Urinary bladder (tissue), 4 donors: Measurements from ENCODE around the gene SERGEF. TPM values are rescaled to one million over a fixed set of nuclear protein-coding genes. Genes with fewer than 3 reads are reported as not detected.

ENCODE experiments used
- DNase-seq: peaks from one replicate; pipeline ENCODE4 v3.0.0-alpha.2; 2015; ENCODE audit errors: extremely low spot score
- H3K27ac ChIP-seq: one replicate; pipeline ENCODE4 v1.5.1; 2013; ENCODE audit warnings: low read depth, mild to moderate bottlenecking, moderate library complexity
- H3K36me3 ChIP-seq: one replicate; pipeline ENCODE4 v1.6.1; 2013; ENCODE audit warnings: mild to moderate bottlenecking, moderate library complexity; ENCODE audit not compliant: insufficient read depth
- H3K4me1 ChIP-seq: one replicate; pipeline ENCODE4 v1.6.1; 2013; ENCODE audit warnings: mild to moderate bottlenecking, moderate library complexity; ENCODE audit not compliant: insufficient read depth
- H3K4me3 ChIP-seq: one replicate; pipeline ENCODE4 v1.5.1; 2013; ENCODE audit warnings: low read depth, low read length
- WGBS: extraction: QIAGEN DNeasy Blood & Tissue Kit; methylation state at CpG from one replicate; pipeline ENCODE4 v1.1.7; 2013; 5-methylcytosine and 5-hydroxymethylcytosine counted together
- polyA plus RNA-seq: library from polyadenylated mRNA; stranded (reverse); fragments of 200-250 nt; gene quantifications from one replicate; pipeline ENCODE4 v1.2.3, GENCODE V29; 2013
- total RNA-seq: library from RNA; depleted of rRNA; stranded (reverse); fragments of >200 nt; gene quantifications from one replicate; pipeline ENCODE4 v1.2.3, GENCODE V29; 2014
- donor health status: healthy with polysubstance abuse.
- donor health status: healthy.

Gene SERGEF
- total and polyA plus RNA-seq, 2 donors: 14.1 to 45.3 TPM

DNA sequence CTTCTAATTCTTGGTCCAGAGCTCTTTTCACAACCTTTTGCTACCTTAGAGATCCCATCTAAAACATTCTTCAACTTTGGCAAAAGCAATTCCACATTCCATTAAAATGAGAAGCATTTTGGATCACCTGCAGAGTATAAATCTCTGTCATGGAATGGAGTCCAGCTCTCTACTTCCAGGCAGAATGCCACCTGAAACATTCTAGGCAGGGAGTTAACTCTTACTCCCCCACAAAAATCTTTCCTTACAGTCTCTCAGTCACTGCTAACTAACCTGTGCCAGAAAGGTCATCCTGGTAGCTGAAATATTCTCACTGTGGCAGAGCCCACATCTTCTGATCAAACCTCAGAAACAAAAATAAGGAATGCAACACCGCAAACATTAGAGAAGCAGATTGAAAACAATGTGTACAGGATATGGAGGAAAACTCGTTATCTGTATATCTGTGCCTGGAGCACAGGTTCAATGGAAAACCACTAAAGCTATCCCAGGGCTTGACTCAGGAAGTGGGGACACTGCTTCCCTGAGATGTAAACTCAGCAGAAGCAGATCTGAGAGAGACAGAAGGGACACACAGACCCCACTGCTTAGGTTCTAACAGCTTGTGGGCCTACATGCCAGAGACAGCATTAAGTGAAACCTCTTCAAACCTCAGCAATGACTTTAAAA, 199.3 kb downstream of the SERGEF start:
- Histone ChIP-seq H3K36me3 (no peaks in the 10 kb centered on the region), H3K4me3 (no peak overlapping the region), H3K4me1 (no peaks in the 10 kb centered on the region), H3K27ac (no peak overlapping the region)
- WGBS: 82% methylated on average over 2 of the region's 2 CpGs
- DNase-seq: no peak

DNA sequence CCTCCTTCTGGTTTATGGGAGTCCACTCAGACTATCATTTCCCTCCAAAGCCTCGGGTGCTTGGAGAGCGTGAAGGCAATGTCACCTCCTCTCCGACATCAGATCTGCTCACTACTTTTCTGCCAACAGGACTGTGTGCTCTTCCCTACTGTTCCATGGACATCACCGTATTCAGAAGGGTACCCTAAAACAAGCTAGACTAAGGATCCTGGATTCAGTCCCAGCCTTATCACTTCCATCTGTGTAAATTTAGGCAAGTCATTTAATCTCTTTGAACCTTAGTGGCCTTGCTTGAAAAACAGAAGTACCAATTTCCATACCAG, 200.0 kb downstream of the SERGEF start:
- DNase-seq: no peak
- Histone ChIP-seq H3K4me3 (no peak overlapping the region), H3K4me1 (no peaks in the 10 kb centered on the region), H3K27ac (no peak overlapping the region), H3K36me3 (no peaks in the 10 kb centered on the region)
- WGBS: 58% methylated on average over 4 of the region's 4 CpGs

DNA sequence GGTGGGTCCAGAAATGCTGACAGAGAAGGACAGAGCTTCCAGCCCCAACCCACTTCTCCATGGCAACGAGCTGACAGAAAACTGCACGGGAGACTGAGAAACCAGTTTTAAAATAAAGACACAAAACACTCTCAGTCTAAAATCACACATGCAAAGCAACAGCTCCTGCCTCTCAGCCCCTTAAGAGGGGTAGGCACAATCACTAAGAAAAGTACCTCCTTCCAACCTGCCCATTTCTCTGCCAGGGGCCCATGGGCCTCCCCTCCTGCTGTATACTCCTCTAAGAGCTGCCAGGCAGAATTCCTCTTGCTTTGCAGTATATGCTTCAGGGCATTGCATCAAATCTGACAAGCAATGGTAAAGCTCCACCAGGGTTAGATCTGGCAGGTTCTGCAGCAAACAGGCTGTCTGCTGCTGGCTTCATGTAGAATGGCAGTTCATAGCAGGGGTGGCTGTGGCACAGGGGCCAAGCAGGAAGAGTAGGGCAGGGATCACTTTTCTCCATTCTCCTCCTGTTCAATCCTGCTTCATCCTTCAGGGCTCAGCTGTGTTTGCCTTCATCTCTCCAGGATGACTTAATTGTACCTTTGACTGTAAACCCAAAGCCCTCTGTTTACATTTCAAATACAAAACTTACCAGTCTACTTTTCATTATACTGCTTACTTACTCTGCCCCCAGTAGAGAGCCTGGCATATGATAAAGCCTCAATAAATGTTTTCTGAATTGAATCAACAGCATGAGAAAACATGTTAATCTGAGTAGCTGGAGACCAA, 200.6 kb downstream of the SERGEF start:
- WGBS: 46% methylated on average over 2 of the region's 2 CpGs
- no peak overlapping the region for H3K27ac ChIP-seq
- no peak overlapping the region for H3K4me3 ChIP-seq
- no peak for DNase-seq
- H3K4me1 ChIP-seq: no peaks in the 10 kb centered on the region
- H3K36me3 ChIP-seq: no peaks in the 10 kb centered on the region

DNA sequence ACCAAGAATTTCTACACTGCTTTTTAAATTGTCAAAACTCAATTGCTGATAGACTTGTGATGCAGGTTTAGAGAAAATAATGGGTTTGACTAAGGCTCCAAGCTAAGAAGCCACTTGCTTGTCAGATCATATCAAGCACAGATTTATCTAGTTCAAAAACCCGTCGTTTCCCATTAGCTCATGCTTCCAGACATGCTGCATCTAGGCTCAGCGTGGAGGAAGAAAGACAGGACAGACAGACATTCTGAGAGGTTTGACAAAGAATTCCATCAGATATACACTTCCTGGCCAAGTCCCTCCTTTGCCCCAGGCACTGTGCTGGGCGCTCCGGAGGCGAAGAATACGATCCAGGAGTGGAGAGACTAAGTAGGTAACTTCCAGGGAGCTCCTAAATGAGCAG, 201.5 kb downstream of the SERGEF start:
- Histone ChIP-seq H3K4me3 (no peak overlapping the region), H3K4me1 (no peaks in the 10 kb centered on the region), H3K27ac (no peak overlapping the region), H3K36me3 (no peaks in the 10 kb centered on the region)
- DNase-seq: no peak
- WGBS: 90% methylated on average over 7 of the region's 7 CpGs

DNA sequence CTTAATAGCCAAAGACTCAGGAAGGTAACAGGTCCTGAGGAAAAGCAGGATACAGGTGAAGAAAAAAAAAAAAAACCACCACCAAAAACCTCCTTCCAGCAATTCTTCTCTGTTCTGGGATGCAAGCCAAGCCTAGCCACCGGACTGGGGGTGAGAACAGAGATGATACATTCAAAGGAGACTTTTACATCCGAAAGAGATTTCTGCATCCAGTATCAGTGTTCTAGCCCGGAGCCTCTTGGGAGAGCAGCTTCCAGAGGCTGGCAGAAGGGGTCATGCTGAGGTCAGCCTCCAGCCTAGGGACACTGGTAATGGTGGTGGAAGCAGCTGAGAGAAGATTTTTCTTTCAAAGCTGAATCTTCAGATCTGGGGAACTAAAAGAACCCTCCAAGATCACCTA, 202.1 kb downstream of the SERGEF start:
- H3K4me1 ChIP-seq: no peaks in the 10 kb centered on the region
- H3K36me3 ChIP-seq: no peaks in the 10 kb centered on the region
- 43% methylated on average over 3 of the region's 3 CpGs for WGBS
- H3K4me3 ChIP-seq: no peak overlapping the region
- no peak overlapping the region for H3K27ac ChIP-seq
- DNase-seq: no peak

DNA sequence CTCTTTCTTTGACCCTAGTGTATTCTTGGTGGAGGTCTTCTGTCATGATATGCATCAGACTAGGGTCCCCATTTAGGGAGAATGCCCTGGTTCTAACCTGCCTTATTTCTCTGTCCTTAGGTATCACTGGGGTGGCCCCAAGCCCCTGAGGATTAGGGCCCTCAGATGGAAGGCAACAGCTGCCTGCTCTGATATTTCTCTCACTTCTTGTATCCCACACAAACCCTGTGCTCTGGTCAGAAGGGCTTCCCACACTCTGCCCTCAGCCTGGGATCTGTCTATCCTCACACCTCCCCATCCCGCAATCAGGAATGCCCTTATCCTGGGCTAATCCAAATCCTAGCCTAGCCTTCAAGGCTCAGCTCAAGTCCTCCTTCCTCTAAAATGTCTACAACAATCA, 202.8 kb downstream of the SERGEF start:
- 100% methylated on average over 1 of the region's 1 CpG for WGBS
- DNase-seq: no peak
- H3K4me3 ChIP-seq: no peak overlapping the region
- no peak overlapping the region for H3K27ac ChIP-seq
- no peaks in the 10 kb centered on the region for H3K36me3 ChIP-seq
- no peaks in the 10 kb centered on the region for H3K4me1 ChIP-seq

DNA sequence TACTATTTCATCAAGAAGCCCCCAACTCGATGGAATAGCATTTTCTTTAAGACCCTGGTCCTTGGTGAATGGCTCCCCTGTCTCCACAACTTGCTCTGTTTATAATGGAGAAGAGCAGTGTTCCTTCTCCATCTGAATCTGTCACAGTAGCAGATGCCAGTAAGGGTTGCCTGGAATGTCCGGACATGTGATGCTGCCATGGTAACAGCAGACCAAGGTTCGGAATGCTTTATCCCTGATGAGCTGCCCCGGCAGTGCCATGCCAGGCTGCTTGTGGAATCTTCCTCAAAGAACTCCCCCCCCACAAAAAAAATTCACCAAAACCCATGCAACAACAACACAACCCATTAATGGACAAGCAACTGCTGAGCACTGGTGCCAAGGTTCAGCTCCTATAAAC, 205.8 kb downstream of the SERGEF start:
- no peak for DNase-seq
- WGBS: 83% methylated on average over 4 of the region's 4 CpGs
- H3K4me1 ChIP-seq: no peaks in the 10 kb centered on the region
- no peak overlapping the region for H3K27ac ChIP-seq
- no peaks in the 10 kb centered on the region for H3K36me3 ChIP-seq
- H3K4me3 ChIP-seq: no peak overlapping the region

DNA sequence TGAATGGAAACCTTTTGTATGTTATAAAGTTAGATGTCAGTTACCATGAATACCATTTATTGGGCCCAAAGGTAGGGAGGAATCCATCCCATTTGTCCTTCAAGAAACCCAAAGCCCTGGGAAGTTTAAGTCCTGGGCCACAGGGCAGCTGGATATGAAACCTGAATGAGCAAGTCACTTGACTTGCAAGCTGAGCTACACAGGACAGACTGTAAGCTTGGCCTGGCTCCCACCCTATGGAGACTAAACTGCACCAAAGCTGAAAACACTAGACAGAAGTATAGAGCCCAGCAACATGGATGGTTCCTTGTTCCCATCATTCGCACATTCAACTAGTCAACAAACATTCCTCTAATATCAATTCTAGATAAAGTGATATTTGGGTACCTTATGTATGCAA, 207.0 kb downstream of the SERGEF start:
- H3K36me3 ChIP-seq: no peaks in the 10 kb centered on the region
- no peaks in the 10 kb centered on the region for H3K4me1 ChIP-seq
- no peak overlapping the region for H3K27ac ChIP-seq
- no peak overlapping the region for H3K4me3 ChIP-seq
- whole genome bisulfite sequencing: 98% methylated on average over 1 of the region's 1 CpG
- DNase-seq: no peak

DNA sequence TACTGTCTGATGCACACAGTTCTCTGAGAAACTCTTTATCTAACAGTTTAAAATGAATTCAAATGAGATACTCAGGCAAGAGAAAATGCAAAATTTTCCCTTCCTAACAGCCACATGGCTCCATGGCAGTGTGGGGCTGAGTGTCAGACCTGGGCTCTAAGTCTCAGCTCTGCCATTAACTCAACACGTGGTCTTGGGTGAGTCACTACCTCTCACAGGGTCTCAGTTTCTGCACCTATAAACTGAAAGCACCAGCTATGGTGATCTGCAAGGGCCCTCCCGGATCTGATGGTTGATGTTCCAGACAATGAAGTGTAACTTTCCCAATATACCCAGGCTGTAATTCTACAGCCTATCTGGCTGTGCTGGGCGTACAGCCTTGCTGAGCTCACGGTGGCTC, 207.8 kb downstream of the SERGEF start:
- DNase-seq: no peak
- Histone ChIP-seq H3K4me3 (no peak overlapping the region), H3K27ac (no peak overlapping the region), H3K4me1 (no peaks in the 10 kb centered on the region), H3K36me3 (no peaks in the 10 kb centered on the region)
- 95% methylated on average over 4 of the region's 4 CpGs for WGBS

DNA sequence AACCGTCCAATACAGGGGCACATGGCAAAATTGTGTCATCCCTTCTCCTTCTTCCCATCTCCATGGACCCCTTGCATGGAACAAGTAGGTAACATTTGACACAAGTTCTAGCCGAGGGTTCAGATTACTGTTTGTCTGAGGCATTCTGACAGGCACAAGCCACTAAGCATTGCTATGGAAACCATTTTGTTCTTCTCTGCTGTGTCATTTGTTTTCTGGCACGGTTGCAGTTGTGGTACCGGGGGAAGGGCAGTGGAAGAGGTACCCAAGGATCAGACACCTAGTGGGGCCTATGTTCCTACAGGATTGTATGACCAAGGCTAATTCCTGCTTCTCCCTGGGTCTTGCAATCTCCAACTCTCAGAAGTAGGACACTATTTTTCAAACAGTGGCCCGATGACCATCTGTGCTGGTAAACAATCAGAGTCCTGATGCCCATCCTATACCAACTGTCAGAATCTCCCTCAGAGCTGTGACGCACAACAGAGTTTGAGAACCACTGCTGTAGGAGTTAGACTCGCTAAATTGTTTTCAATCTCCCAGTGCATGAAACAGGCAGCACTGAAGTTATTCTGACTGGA, 209.0 kb downstream of the SERGEF start:
- Histone ChIP-seq H3K4me1 (no peaks in the 10 kb centered on the region), H3K36me3 (no peaks in the 10 kb centered on the region), H3K4me3 (no peak overlapping the region), H3K27ac (no peak overlapping the region)
- 88% methylated on average over 7 of the region's 7 CpGs for WGBS
- DNase-seq: no peak

DNA sequence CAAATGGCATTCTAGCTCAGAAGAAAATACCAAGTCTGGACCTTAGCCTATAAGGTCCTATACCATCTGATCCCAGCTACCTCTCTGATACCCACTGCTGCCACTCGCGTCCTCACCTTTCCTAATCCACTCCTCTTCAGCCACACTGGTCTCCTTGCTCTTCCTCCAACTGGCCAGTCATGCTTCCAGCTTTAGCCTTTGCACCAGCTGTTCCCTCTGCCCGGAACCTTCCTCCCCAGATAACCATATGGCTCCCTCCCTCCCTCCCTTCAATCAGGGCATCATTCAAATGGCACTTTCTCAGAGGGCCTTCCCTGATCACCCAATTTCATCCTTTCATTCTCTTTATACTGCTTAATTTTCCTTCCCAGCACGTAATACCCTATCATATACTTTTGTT, 210.4 kb downstream of the SERGEF start:
- no peak overlapping the region for H3K27ac ChIP-seq
- no peak for DNase-seq
- 94% methylated on average over 4 of the region's 4 CpGs for WGBS

DNA sequence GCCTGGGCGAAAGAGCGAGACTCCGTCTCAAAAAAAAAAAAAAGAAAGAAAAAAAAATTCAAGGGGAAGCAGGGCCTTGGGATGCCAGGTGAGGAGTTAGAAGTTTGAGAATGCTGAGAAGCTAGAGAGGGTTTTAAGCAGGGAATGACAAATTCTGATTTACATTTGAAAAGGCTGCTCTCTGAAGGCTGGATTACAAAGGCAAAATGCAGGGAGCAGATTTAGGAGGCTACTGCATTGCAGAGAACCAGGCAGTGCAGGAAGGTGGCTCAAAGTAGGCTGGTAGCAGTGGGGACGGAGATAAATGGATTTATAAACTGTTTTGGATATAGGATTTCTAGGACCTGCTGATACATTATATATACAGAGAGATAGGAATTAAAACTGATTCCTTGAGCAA, 211.7 kb downstream of the SERGEF start:
- no peak for DNase-seq
- H3K27ac ChIP-seq: no peak overlapping the region
- H3K4me3 ChIP-seq: no peak overlapping the region
- H3K36me3 ChIP-seq: no peaks in the 10 kb centered on the region
- H3K4me1 ChIP-seq: no peaks in the 10 kb centered on the region
- 98% methylated on average over 4 of the region's 4 CpGs for WGBS

More for the DNA sequence above, 210.4 kb downstream of the SERGEF start:
- H3K36me3 ChIP-seq: no peaks in the 10 kb centered on the region
- no peaks in the 10 kb centered on the region for H3K4me1 ChIP-seq
- H3K4me3 ChIP-seq: no peak overlapping the region

DNA sequence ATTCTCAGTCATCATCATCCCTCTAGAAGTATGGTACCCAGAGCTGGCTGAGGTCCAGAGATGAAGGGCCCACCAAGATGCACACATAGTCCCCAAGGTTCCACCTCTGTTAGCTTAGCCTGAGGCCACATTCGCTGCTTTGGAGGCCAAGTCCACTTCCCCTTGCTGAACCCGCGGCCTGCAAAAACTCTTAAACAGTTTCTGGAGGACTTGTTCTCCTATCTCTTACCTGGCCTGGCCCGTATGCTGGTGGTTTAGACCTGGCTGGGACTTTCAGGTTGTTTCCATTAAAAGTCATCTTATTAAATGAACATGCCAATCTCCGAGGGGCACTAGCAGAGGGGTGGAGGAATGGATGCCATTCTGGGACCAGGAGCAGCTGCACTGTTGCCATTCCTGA, 213.7 kb downstream of the SERGEF start:
- no peaks in the 10 kb centered on the region for H3K4me1 ChIP-seq

DNA sequence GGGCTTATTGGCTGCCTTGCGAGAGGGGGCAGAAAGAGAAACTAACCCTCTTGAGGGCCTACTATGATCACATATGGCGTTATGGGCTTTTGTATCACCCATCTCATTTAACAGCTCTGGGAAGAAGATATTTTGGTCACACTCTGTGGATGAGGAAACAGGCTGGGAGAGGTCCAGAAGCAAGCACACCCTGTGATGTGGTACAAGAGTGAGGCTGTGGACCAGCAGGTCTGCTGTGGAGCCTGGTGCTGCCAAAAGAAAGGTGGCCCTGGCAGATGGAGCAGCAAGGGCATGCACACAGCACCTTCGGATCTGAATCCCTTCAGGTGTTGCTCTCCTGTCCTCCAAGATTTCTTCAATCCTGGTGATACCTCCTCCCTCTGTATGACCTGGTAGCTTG, 214.1 kb downstream of the SERGEF start:
- H3K36me3 ChIP-seq: no peaks in the 10 kb centered on the region
- H3K4me1 ChIP-seq: no peaks in the 10 kb centered on the region
- no peak overlapping the region for H3K27ac ChIP-seq
- 85% methylated on average over 3 of the region's 3 CpGs for WGBS
- no peak overlapping the region for H3K4me3 ChIP-seq
- DNase-seq: no peak

More for the DNA sequence above, 213.7 kb downstream of the SERGEF start:
- WGBS: 97% methylated on average over 5 of the region's 5 CpGs
- Histone ChIP-seq H3K27ac (no peak overlapping the region), H3K4me3 (no peak overlapping the region), H3K36me3 (no peaks in the 10 kb centered on the region)
- no peak for DNase-seq
